LNCAP (cell line): ENCODE results near the gene ZFYVE27.

ENCODE experiments used
- TF ChIP-seq, protein P1 (sequence below): fragments of 450-650 bp; IDR thresholded peaks from 2 replicates; pipeline ENCODE4 v1.5.1; 2017; ENCODE audit warnings: mild to moderate bottlenecking

The ZFYVE27 gene

DNA sequence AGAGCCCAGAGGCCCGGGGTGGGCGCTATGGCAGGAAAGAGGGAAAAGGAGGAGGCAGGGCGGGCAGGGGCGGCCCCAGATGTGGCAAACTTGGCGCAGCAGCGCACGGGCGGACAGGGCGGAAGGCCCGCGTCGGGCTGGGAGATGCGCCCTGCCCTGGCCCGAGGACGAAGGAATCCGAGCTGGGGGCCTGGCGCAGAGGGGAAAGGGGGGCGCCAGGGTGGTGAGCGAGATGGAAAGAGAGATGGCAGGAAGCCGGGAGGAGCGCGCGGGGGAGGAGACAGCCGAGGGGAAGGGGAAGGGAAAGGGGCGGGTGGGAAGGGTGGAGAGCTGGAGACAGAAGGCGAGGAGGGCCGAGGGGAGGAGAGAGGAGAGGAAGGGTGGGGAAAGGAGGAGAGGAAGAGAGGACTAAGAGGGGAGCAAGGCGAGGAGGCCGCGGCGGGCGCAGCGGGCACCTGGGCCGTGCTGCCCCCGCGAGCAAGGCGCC lies 23.5 kb upstream of the ZFYVE27 start, which contains the start of gene MARVELD1:
Gene MARVELD1, plus strand, starts transcription at position 392 of the 487 bp plus-strand sequence. CDS start 147 bp downstream, outside the sequence.
- TF ChIP-seq, protein P1, sequence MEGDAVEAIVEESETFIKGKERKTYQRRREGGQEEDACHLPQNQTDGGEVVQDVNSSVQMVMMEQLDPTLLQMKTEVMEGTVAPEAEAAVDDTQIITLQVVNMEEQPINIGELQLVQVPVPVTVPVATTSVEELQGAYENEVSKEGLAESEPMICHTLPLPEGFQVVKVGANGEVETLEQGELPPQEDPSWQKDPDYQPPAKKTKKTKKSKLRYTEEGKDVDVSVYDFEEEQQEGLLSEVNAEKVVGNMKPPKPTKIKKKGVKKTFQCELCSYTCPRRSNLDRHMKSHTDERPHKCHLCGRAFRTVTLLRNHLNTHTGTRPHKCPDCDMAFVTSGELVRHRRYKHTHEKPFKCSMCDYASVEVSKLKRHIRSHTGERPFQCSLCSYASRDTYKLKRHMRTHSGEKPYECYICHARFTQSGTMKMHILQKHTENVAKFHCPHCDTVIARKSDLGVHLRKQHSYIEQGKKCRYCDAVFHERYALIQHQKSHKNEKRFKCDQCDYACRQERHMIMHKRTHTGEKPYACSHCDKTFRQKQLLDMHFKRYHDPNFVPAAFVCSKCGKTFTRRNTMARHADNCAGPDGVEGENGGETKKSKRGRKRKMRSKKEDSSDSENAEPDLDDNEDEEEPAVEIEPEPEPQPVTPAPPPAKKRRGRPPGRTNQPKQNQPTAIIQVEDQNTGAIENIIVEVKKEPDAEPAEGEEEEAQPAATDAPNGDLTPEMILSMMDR: no peak

DNA sequence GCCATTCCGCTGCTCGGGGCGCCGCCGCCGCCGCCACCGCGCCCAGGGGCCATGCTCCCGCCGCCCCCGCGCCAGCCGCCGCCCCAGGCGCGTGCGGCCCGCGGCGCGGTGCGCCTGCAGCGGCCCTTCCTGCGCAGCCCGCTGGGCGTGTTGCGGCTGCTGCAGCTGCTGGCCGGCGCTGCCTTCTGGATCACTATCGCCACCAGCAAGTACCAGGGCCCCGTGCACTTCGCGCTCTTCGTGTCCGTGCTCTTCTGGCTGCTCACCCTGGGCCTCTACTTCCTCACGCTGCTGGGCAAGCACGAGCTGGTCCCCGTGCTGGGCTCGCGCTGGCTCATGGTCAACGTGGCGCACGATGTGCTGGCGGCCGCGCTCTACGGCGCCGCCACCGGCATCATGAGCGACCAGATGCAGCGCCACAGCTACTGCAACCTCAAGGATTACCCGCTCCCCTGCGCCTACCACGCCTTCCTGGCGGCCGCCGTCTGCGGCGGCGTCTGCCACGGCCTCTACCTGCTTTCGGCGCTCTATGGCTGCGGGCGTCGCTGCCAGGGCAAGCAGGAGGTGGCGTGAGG lies 23.0 kb upstream of the ZFYVE27 start:
- TF ChIP-seq, protein P1: peak; percentile 32; the same call in 1 of the 2 replicates

DNA sequence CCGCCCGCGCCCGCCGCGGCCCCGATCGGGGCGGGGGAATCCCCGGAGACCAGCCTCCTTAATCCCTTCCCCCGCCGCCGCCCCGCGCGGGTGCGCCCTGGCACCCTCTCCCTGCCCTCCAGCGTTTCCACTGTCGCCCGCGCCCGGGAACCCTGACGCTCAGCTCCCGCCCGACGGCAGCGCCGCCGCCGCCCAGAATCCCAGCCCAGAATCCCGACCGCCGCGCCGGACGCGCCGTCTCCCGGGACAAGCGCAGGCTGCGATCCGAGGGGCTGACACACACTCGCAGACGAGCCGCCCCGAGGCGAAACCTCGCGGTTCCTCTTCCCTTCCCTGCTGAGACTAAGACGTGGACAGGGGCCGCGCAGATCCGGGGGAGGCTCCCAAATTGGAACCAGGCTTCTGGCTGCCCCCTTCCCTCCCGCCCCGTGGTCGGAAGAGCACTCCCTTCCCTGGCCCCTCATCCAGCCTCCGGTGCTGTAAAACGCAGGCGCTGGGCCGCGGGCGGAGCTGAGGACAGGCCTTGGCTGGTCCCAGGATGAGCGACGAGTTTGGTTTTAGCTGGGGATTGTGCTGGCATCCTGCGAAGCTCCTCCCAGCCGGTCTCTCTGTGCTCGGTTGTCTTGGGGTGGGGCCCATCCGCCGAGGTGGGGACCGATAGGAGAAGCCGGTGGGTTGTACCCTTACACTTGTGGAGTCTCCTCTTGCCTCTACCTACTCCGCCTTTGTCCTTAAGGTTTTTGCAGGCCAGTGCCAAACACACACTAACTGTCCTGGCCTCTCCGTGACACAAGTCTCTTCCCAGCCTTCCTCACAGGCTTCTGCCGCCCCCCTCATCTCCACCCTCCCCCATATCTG lies 22.3 kb upstream of the ZFYVE27 start:
- TF ChIP-seq, protein P1: no peak

DNA sequence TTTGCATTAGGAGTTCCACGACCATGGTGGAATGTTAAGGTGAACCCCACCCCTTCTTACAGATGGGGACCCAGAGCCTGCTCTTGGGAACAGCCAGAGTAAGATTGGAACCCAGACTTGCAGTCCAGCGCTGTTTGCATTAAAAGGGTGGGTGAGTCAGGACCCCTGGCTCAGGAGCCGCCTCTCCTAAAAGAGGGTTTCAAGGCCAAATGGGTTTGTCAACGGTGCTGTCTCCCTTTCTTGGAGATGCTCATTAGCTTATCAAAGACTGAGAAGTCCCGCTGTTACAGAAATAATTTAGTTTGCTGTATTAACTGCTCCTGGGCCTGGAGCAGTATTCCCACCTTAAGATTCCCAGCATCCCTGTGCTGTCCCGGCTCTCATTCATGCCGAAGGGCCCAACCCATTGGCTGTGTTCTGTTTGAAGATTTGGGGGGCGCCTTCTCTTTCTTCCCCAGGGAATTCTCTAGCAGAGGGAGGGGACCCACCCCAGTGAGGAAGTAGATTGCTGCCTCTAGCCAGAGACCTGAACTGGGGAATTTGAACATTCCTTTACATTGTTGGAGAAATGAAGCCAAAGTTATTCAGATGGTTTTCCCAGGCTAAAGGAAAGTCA lies 21.6 kb upstream of the ZFYVE27 start:
- TF ChIP-seq, protein P1: no peak

DNA sequence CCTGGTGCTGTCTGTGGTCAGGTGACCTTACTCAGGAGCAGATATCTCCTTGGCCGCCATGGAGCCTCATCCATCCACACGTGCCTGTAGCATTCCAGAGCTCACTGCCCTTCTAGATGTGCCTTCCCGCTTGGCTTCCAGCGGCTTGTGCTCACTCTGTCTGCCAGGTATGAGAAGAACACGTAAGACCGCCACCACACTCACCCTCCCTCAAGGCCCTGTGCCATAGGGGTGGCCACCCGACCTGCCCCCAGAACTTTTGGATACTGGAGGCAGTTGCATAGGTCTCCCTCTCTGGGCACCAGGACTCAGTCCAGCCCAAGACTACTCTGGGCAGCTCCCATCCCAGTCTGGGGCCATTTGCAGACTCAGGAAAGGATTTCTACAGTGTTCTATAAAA lies 19.3 kb upstream of the ZFYVE27 start:
- TF ChIP-seq, protein P1: no peak

DNA sequence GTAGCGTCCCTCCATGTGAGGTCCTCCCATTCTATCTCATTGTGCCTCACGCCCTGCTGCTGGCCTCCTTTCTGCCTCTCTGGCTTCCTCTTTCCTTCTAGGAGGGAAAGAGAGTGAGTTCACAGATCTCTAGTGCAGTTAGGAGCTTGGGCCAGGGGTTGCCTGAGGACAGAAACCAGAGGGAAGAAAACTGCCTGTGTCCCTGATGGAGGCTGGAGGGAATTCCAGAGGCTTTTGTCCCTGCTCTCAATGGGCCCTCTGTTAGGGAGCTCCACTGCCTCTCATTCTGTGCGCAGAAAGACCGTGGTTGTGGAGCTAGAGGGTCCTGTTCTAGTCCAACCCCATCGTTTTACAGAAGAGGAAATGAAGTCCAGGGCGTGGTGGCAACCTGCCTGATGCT lies 18.8 kb upstream of the ZFYVE27 start:
- TF ChIP-seq, protein P1: no peak

DNA sequence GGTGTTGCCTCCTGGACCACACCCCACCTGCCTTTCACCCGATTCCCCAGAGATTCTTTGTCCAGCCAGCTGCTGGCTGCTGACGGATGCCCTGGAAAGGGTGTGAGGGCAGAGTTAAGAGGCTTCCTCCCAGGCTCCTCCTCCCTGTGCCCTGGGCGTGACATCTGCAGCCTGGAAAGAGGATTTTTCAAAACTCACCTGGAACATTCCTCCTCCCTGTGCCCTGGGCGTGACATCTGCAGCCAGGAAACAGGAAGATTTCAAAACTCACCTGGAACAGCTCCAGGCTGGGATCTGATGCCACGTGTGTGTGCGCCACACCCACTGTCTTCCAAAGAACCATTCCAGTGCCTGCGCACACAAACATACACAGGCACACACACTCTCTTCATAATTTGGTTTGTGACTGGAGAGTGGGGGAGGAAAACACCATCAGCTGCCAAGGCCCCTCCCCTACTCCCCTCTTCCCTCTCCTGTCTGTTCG lies 18.2 kb upstream of the ZFYVE27 start:
- TF ChIP-seq, protein P1: no peak
